HFFc6 (cell line): ENCODE measurements around the gene KLHL7. TPM values are rescaled to one million over a fixed set of nuclear protein-coding genes. Genes with fewer than 3 reads are reported as not detected.
"Not testable (repeated sequence)": the region's sequence is repeated elsewhere in the genome, so short reads cannot be mapped to it uniquely, and the experiment has no call there.

Source experiments
- DNase-seq: peaks from one replicate; pipeline ENCODE4 v3.0.0-alpha.2; 2018
- H3K27ac Mint-ChIP-seq: 2 replicates; pipeline ENCODE4 v1.8.0; 2020; ENCODE audit warnings: mild to moderate bottlenecking, mixed read lengths
- H3K27me3 Mint-ChIP-seq: 2 replicates; pipeline ENCODE4 v1.8.0; 2021; ENCODE audit warnings: mild to moderate bottlenecking, moderate library complexity, mixed read lengths; ENCODE audit not compliant: insufficient read depth
- H3K36me3 Mint-ChIP-seq: 2 replicates; pipeline ENCODE4 v1.8.0; 2021; ENCODE audit warnings: low read depth, mixed read lengths
- H3K4me1 Mint-ChIP-seq: 2 replicates; pipeline ENCODE4 v1.8.0; 2020; ENCODE audit warnings: low read depth, mixed read lengths
- H3K4me3 Mint-ChIP-seq: 2 replicates; pipeline ENCODE4 v1.8.0; 2020; ENCODE audit warnings: mild to moderate bottlenecking, moderate library complexity, mixed read lengths
- H3K9me3 Mint-ChIP-seq: 2 replicates; pipeline ENCODE4 v1.8.0; 2020; ENCODE audit warnings: mild to moderate bottlenecking, mixed read lengths
- total RNA-seq, 6 experiments: library from RNA; stranded (reverse); fragmentation: NEBNext Ultra II Directional; extraction: Animal tissue kit (Norgen Biotek cat#: 25700); gene quantifications; 2 replicates in 1 of 6; 3 replicates in 5 of 6; pipeline ENCODE4 v1.2.3, GENCODE V29; 2021
- TF ChIP-seq, protein P1 (sequence below): fragments of 200-600 bp; sonication (generic); IDR thresholded peaks from 2 replicates; pipeline ENCODE4 v1.5.0; 2021; ENCODE audit warnings: antibody characterized with exemption, mild to moderate bottlenecking

The KLHL7 gene
- total RNA-seq, 6 experiments from 2014 or later, result 23.1 to 31.2 (median 29.5) TPM

DNA sequence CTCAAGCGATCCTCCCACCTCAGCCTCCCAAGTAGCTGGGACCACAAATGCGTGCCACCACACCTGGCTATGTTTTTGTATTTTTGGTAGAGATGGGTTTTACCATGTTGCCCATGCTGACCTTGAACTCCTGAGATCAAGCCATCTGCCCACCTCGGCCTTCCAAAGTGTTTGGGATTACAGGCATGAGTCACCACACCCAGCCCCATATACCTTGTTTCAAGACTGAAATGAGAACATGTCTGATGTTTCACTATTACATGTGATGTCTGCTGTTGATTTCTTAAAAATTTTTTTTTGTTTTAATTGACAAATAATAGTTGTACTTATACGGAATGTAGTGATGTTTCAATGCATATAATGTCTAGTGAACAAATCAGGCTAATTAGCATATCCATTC, 14.5 kb downstream of the KLHL7 start:
- no peaks in the 10 kb centered on the region for H3K9me3 Mint-ChIP-seq
- no peak overlapping the region for H3K4me3 Mint-ChIP-seq
- TF ChIP-seq, protein P1, sequence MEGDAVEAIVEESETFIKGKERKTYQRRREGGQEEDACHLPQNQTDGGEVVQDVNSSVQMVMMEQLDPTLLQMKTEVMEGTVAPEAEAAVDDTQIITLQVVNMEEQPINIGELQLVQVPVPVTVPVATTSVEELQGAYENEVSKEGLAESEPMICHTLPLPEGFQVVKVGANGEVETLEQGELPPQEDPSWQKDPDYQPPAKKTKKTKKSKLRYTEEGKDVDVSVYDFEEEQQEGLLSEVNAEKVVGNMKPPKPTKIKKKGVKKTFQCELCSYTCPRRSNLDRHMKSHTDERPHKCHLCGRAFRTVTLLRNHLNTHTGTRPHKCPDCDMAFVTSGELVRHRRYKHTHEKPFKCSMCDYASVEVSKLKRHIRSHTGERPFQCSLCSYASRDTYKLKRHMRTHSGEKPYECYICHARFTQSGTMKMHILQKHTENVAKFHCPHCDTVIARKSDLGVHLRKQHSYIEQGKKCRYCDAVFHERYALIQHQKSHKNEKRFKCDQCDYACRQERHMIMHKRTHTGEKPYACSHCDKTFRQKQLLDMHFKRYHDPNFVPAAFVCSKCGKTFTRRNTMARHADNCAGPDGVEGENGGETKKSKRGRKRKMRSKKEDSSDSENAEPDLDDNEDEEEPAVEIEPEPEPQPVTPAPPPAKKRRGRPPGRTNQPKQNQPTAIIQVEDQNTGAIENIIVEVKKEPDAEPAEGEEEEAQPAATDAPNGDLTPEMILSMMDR, result no peak
- H3K4me1 Mint-ChIP-seq, result peaks cover 16% of the 10 kb centered on the region
- H3K27me3 Mint-ChIP-seq, result no peaks in the 10 kb centered on the region; the same call in 1 of the 2 replicates
- no peak for DNase-seq
- no peaks in the 10 kb centered on the region; the same call in 1 of the 2 replicates for H3K36me3 Mint-ChIP-seq
- H3K27ac Mint-ChIP-seq, result no peak overlapping the region

DNA sequence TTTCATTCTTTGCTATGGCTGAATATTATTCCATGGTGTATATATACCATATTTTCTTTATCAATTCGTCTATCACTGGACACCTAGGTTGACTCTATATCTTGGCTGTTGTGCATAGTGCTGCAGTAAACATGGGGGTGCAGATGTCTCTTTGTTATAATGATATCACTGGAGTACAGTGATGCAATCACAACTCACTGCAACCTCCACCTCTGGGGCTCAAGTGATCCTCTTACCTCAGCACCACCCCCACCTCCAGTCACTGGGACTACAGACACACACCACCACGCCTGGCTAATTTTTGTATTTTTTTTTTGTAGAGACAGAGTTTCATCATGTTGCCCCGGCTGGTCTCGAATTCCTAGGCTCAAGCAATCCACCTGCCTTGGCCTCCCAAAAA, 15.6 kb downstream of the KLHL7 start:
- Mint-ChIP-seq H3K4me1 (peaks cover 6% of the 10 kb centered on the region), H3K27ac (no peak overlapping the region; the same call in 1 of the 2 replicates), H3K4me3 (no peak overlapping the region), H3K36me3 (peaks cover 2% of the 10 kb centered on the region), H3K9me3 (no peaks in the 10 kb centered on the region), H3K27me3 (no peaks in the 10 kb centered on the region)
- DNase-seq, result no peak
- TF ChIP-seq, protein P1, result no peak

DNA sequence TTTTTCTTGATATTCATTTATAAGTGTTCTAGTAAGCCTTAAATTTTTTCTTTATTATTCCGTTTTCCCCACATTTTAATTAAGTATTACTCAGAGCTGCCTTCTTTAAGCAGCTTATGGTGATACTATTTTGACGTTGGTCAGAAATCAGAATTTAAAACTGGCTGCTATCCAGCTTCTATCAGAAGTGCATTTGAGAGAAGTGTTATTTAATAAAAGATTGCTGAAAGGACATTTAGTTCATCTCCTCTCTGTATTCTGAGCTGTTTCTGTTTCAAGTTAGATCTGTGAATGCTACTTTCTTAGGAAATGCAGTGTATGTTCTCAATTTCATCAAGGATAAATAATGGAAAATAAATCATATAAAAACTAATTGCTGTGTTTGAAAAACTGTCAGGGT, 17.4 kb downstream of the KLHL7 start:
- no peak for DNase-seq
- TF ChIP-seq, protein P1, result no peak
- Mint-ChIP-seq H3K27ac (no peak overlapping the region), H3K4me3 (no peak overlapping the region), H3K27me3 (no peaks in the 10 kb centered on the region), H3K4me1 (no peaks in the 10 kb centered on the region), H3K36me3 (peaks cover 7% of the 10 kb centered on the region), H3K9me3 (no peaks in the 10 kb centered on the region)

DNA sequence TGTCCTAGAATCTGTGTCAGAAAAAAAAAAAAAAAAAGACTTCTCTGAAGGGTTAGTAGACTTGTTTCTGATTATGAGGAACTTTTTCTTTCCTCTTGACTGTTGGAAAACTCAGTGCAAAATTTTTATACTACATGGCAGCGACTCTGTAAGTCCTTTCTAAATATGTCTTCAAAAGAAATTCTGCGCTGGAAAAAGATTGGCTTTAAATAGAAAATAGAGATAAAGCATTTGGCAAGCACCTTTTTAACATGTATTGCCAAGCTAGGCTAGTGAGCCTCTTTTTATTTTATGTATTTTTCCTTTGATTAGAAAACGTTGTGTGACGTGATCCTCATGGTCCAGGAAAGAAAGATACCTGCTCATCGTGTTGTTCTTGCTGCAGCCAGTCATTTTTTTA, 17.9 kb downstream of the KLHL7 start:
- no peaks in the 10 kb centered on the region for H3K27me3 Mint-ChIP-seq
- no peaks in the 10 kb centered on the region for H3K4me1 Mint-ChIP-seq
- no peak for DNase-seq
- no peak overlapping the region for H3K27ac Mint-ChIP-seq
- H3K36me3 Mint-ChIP-seq, result peaks cover 10% of the 10 kb centered on the region
- no peaks in the 10 kb centered on the region for H3K9me3 Mint-ChIP-seq
- H3K4me3 Mint-ChIP-seq, result no peak overlapping the region
- TF ChIP-seq, protein P1, result no peak

DNA sequence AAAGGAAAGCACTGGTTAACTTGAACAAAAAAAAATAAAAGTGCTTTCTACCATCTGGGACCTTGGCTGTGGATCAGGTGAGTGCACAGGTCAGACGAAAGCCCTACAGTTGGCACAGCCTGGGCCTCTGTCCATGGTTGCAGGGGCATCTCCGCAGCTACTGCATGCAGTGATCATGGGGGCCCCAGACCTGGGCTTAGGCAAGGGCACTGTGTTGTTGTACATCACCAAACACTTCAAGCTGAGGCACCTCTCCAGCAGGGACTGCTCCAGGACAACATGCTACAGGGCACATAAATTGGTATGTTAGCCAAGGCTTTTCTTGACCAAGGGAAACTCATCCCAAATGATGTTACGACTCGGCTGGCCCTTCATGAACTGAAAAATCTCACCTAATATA, 23.5 kb downstream of the KLHL7 start:
- no peak overlapping the region for H3K4me3 Mint-ChIP-seq
- peaks cover 27% of the 10 kb centered on the region for H3K36me3 Mint-ChIP-seq
- no peak for DNase-seq
- no peaks in the 10 kb centered on the region for H3K4me1 Mint-ChIP-seq
- H3K27ac Mint-ChIP-seq, result no peak overlapping the region
- TF ChIP-seq, protein P1, result no peak
- no peaks in the 10 kb centered on the region for H3K27me3 Mint-ChIP-seq
- no peaks in the 10 kb centered on the region for H3K9me3 Mint-ChIP-seq

DNA sequence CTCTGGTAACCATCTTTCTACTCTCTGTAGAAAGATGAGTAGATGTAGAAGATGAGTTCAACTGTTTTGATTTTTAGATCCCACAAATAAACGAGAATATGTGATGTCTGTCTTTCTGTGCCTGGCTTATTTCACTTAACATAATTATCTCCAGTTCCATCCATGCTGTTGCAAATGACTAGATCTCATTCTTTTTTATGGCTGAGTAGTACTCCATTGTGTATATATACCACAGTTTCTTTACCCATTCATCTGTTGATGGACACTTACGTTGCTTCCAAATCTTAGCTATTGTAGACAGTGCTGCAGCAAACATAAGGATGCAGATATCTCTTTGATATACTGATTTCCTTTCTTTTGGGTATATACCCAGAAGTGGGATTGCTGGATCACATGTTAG, 26.2 kb downstream of the KLHL7 start:
- peaks cover 20% of the 10 kb centered on the region for H3K36me3 Mint-ChIP-seq
- H3K9me3 Mint-ChIP-seq, H3K4me1 Mint-ChIP-seq, H3K27ac Mint-ChIP-seq, H3K4me3 Mint-ChIP-seq, DNase-seq, H3K27me3 Mint-ChIP-seq: not testable (repeated sequence)
